HL-60 (cell line): ENCODE measurements around the gene GALNS.

Source experiments
- POLR2AphosphoS5 ChIP-seq: IDR thresholded peaks from 2 replicates; pipeline ENCODE4 v1.6.1; 2012; ENCODE audit warnings: low read depth
- TF ChIP-seq, protein P1 (sequence below): IDR thresholded peaks from one replicate; pipeline ENCODE4 v1.5.1; 2011; ENCODE audit warnings: low read length, control low read depth, inconsistent platforms; ENCODE audit not compliant: insufficient read depth
- TF ChIP-seq, protein P2 (sequence below): IDR thresholded peaks from 2 replicates; pipeline ENCODE4 v1.6.1; 2012; ENCODE audit warnings: low read depth; ENCODE audit not compliant: insufficient replicate concordance

DNA sequence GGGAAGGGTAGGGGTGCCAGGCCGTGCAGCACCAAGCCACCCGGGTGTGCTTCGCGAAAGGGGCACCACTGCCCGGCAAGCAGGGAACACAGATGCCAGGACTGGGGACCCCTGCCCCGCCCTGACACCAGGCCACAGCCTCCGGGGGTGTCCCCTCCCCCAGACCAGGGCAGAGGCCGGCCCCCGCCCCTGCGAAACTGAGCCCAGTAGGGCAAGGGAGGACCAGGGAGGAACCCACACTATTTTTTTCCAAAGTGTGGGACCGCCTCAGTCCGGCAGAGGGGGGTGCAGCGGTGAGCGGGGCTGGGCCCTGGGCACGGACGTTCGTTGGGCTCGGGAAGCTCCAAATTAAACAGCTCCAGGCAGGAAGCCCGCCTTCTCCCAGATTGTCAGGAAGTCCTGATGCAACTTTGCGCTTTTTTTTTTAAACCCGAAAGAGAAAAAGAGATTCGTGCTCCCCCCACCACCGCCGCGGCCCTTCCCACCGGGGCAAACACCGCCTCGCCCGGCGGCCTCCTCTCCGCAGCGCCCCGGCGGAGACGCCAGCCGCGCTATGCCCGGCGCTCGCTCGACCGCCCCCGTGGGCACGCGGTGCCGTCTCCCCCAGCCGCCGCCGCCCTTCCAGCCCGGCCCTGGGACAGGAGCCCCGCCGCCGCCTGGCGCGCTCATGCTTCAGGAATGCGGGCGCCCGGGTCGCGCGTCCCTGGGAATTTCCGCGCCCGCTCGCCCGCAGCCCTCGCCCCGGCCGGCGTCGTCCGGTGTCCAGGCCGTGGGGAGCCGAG, 72.5 kb downstream of the GALNS start:
- TF ChIP-seq, protein P1, sequence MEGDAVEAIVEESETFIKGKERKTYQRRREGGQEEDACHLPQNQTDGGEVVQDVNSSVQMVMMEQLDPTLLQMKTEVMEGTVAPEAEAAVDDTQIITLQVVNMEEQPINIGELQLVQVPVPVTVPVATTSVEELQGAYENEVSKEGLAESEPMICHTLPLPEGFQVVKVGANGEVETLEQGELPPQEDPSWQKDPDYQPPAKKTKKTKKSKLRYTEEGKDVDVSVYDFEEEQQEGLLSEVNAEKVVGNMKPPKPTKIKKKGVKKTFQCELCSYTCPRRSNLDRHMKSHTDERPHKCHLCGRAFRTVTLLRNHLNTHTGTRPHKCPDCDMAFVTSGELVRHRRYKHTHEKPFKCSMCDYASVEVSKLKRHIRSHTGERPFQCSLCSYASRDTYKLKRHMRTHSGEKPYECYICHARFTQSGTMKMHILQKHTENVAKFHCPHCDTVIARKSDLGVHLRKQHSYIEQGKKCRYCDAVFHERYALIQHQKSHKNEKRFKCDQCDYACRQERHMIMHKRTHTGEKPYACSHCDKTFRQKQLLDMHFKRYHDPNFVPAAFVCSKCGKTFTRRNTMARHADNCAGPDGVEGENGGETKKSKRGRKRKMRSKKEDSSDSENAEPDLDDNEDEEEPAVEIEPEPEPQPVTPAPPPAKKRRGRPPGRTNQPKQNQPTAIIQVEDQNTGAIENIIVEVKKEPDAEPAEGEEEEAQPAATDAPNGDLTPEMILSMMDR, result no peak
- TF ChIP-seq POLR2AphosphoS5, result no peak
- TF ChIP-seq, protein P2, sequence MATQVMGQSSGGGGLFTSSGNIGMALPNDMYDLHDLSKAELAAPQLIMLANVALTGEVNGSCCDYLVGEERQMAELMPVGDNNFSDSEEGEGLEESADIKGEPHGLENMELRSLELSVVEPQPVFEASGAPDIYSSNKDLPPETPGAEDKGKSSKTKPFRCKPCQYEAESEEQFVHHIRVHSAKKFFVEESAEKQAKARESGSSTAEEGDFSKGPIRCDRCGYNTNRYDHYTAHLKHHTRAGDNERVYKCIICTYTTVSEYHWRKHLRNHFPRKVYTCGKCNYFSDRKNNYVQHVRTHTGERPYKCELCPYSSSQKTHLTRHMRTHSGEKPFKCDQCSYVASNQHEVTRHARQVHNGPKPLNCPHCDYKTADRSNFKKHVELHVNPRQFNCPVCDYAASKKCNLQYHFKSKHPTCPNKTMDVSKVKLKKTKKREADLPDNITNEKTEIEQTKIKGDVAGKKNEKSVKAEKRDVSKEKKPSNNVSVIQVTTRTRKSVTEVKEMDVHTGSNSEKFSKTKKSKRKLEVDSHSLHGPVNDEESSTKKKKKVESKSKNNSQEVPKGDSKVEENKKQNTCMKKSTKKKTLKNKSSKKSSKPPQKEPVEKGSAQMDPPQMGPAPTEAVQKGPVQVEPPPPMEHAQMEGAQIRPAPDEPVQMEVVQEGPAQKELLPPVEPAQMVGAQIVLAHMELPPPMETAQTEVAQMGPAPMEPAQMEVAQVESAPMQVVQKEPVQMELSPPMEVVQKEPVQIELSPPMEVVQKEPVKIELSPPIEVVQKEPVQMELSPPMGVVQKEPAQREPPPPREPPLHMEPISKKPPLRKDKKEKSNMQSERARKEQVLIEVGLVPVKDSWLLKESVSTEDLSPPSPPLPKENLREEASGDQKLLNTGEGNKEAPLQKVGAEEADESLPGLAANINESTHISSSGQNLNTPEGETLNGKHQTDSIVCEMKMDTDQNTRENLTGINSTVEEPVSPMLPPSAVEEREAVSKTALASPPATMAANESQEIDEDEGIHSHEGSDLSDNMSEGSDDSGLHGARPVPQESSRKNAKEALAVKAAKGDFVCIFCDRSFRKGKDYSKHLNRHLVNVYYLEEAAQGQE, result no peak
